OCI-M1 (cell line): ENCODE data around the gene DCPS.
"Not testable (repeated sequence)": the region's sequence is repeated elsewhere in the genome, so short reads cannot be mapped to it uniquely, and the experiment has no call there.

Experiments
- DNase-seq: peaks from one replicate; lab custom pipeline; 2025; lab: John Stamatoyannopoulos, UW

DCPS gene

GRCh38 chr11:126288237-126288636 is 15.6 kb upstream of the DCPS start:
- DNase-seq: no peak

- no peak for DNase-seq
These were observed 13.0 kb upstream of the DCPS start for GRCh38 chr11:126290887-126291286.

- no peak for DNase-seq
These were observed 10.1 kb upstream of the DCPS start for GRCh38 chr11:126293726-126294125.

GRCh38 chr11:126297004-126297403 is 6.9 kb upstream of the DCPS start:
- DNase-seq: no peak

GRCh38 chr11:126304457-126305075 is 706 bp downstream of the DCPS start:
- DNase-seq: no peak

GRCh38 chr11:126305699-126306098 is 1.8 kb downstream of the DCPS start:
- DNase-seq: no peak

- peak; percentile 90 for DNase-seq
These were observed 3.8 kb downstream of the DCPS start for GRCh38 chr11:126307706-126308105.

GRCh38 chr11:126308271-126308671 is 4.4 kb downstream of the DCPS start:
- no peak for DNase-seq

GRCh38 chr11:126308771-126309170 is 4.9 kb downstream of the DCPS start:
- not testable (repeated sequence) for DNase-seq

GRCh38 chr11:126310200-126310991 is 6.5 kb downstream of the DCPS start:
- peak; percentile 93 for DNase-seq

GRCh38 chr11:126310992-126311310 is 7.1 kb downstream of the DCPS start:
- no peak for DNase-seq

- DNase-seq: peak; percentile 28
These were observed 7.8 kb downstream of the DCPS start for GRCh38 chr11:126311401-126312291.

GRCh38 chr11:126312961-126313360 is 9.1 kb downstream of the DCPS start:
- DNase-seq: no peak

GRCh38 chr11:126313826-126314225 is 10.0 kb downstream of the DCPS start:
- no peak for DNase-seq

- no peak for DNase-seq
These were observed 13.5 kb downstream of the DCPS start for GRCh38 chr11:126317432-126317755.

GRCh38 chr11:126317756-126318573 is 14.1 kb downstream of the DCPS start:
- peak; percentile 73 for DNase-seq

- peak; percentile 94 for DNase-seq
These were observed 14.9 kb downstream of the DCPS start for GRCh38 chr11:126318574-126319373.

- no peak for DNase-seq
These were observed 15.5 kb downstream of the DCPS start for GRCh38 chr11:126319374-126319740.

- DNase-seq: no peak
These were observed 19.1 kb downstream of the DCPS start for GRCh38 chr11:126322996-126323395.

- no peak for DNase-seq
These were observed 23.6 kb downstream of the DCPS start for GRCh38 chr11:126327281-126328000.

GRCh38 chr11:126328001-126328390 is 24.1 kb downstream of the DCPS start:
- no peak for DNase-seq
